K562 (cell line): ENCODE measurements around the gene APEX2. TPM values are rescaled to one million over a fixed set of nuclear protein-coding genes. Genes with fewer than 3 reads are reported as not detected.
A peak's percentile ranks its signal among the peaks of the same experiment; 100 is the strongest.

Experiments used
- CSDE1 ChIP-seq, 2 experiments: fragments of 450-650 bp; IDR thresholded peaks; 2 replicates each; pipeline ENCODE4 v1.6.1; 2016; ENCODE audit warnings: mild to moderate bottlenecking in 1 of 2
- CTBP1 ChIP-seq: fragments of 450-650 bp; IDR thresholded peaks from 2 replicates; pipeline ENCODE4 v1.6.1; 2016; ENCODE audit warnings: borderline replicate concordance
- EHMT2 ChIP-seq: fragments of 450-650 bp; IDR thresholded peaks from 2 replicates; pipeline ENCODE4 v1.6.1; 2018; ENCODE audit warnings: antibody characterized with exemption
- FOXA3 ChIP-seq, 2 experiments: fragments of 450-650 bp in 1 of 2; sonication (generic) in 1 of 2; formaldehyde crosslinking; IDR thresholded peaks in 1 of 2; conservative IDR thresholded peaks in 1 of 2; 2 replicates each; pipeline versions ENCODE4 v1.4.0 to v1.8.0; 2020 to 2022; ENCODE audit warnings: mild to moderate bottlenecking in 2 of 2, missing genetic modification reagents in 1 of 2
- FOXJ2 ChIP-seq: fragments of 200-800 bp; sonication (Bioruptor generic); IDR thresholded peaks from 2 replicates; pipeline ENCODE4 v1.6.1; 2016; ENCODE audit warnings: missing genetic modification characterization, missing compliant biosample characterization
- ILK ChIP-seq: fragments of 450-650 bp; IDR thresholded peaks from 2 replicates; pipeline ENCODE4 v1.6.1; 2016; ENCODE audit warnings: missing genetic modification characterization, low read depth, mild to moderate bottlenecking, missing compliant biosample characterization, moderate library complexity, borderline replicate concordance
- JUND ChIP-seq, 2 experiments: IDR thresholded peaks; 2 replicates in 1 of 2; 3 replicates in 1 of 2; pipeline ENCODE4 v1.6.1; 2011; ENCODE audit warnings: borderline replicate concordance in 2 of 2, low read depth in 2 of 2, low read length in 2 of 2, improper control_type of control experiment in 1 of 2, missing biosample characterization in 1 of 2, missing genetic modification characterization in 1 of 2, missing genetic modification reagents in 1 of 2
- MAZ ChIP-seq, 2 experiments: fragments of 450-650 bp in 1 of 2; sonication (generic) in 1 of 2; formaldehyde crosslinking; IDR thresholded peaks in 1 of 2; conservative IDR thresholded peaks in 1 of 2; 2 replicates each; pipeline versions ENCODE4 v1.4.0 to v1.5.0; 2020; ENCODE audit warnings: mild to moderate bottlenecking in 1 of 2, missing genetic modification reagents in 1 of 2
- MYBL2 ChIP-seq, 2 experiments: fragments of 450-650 bp in 1 of 2; sonication (generic) in 1 of 2; formaldehyde crosslinking in 1 of 2; IDR thresholded peaks; 2 replicates each; pipeline versions ENCODE4 v1.6.1 to v1.8.1; 2017 to 2022; ENCODE audit warnings: borderline replicate concordance in 1 of 2, inconsistent platforms in 1 of 2, low read depth in 1 of 2, mild to moderate bottlenecking in 1 of 2, missing genetic modification reagents in 1 of 2, moderate library complexity in 1 of 2
- NEUROD1 ChIP-seq: fragments of 150-350 bp; IDR thresholded peaks from 2 replicates; pipeline ENCODE4 v1.6.1; 2014; ENCODE audit warnings: borderline replicate concordance, low read length, low read depth; ENCODE audit not compliant: partially characterized antibody
- NRF1 ChIP-seq, 2 experiments: fragments of 450-650 bp; IDR thresholded peaks in 1 of 2; conservative IDR thresholded peaks in 1 of 2; 2 replicates each; pipeline ENCODE4 v1.6.1; 2014; ENCODE audit warnings: mild to moderate bottlenecking in 2 of 2
- PTTG1 ChIP-seq: fragments of 450-650 bp; IDR thresholded peaks from 2 replicates; pipeline ENCODE4 v1.6.1; 2016; ENCODE audit warnings: low read depth, mild to moderate bottlenecking, missing genetic modification characterization, missing compliant biosample characterization
- SMARCC2 ChIP-seq: fragments of 450-650 bp; IDR thresholded peaks from 2 replicates; pipeline ENCODE4 v1.6.1; 2017; ENCODE audit warnings: antibody characterized with exemption, moderate library complexity, mild to moderate bottlenecking, low read depth
- SP1 ChIP-seq: sonication (generic); formaldehyde crosslinking; IDR thresholded peaks from 2 replicates; pipeline ENCODE4 v1.8.1; 2022; ENCODE audit warnings: mild to moderate bottlenecking, missing genetic modification reagents
- SREBF2 ChIP-seq: sonication (generic); formaldehyde crosslinking; IDR thresholded peaks from 2 replicates; pipeline ENCODE4 v1.4.0; 2020; ENCODE audit warnings: mild to moderate bottlenecking, missing genetic modification reagents
- STAT5B ChIP-seq: fragments of 250-450 bp; sonication (Bioruptor Pico); IDR thresholded peaks from 2 replicates; pipeline ENCODE4 v1.8.0; 2021; ENCODE audit warnings: mild to moderate bottlenecking, inconsistent platforms
- TFAP4 ChIP-seq: sonication (generic); formaldehyde crosslinking; IDR thresholded peaks from 2 replicates; pipeline ENCODE4 v1.8.0; 2022; ENCODE audit warnings: missing genetic modification reagents, mild to moderate bottlenecking, moderate library complexity, borderline replicate concordance
- ZBTB11 ChIP-seq, 3 experiments: fragments of 200-800 bp in 1 of 3; fragments of 250-450 bp in 1 of 3; fragments of 450-650 bp in 1 of 3; sonication (Bioruptor Pico) in 1 of 3; sonication (Bioruptor generic) in 1 of 3; formaldehyde crosslinking in 1 of 3; IDR thresholded peaks; 2 replicates each; pipeline versions ENCODE4 v1.6.1 to v1.8.0; 2016 to 2022; ENCODE audit warnings: mild to moderate bottlenecking in 2 of 3, missing genetic modification characterization in 2 of 3, missing compliant biosample characterization in 1 of 3, moderate library complexity in 1 of 3
- ZNF280A ChIP-seq: fragments of 450-650 bp; IDR thresholded peaks from 2 replicates; pipeline ENCODE4 v1.6.1; 2018; ENCODE audit warnings: mild to moderate bottlenecking, low read depth; ENCODE audit not compliant: partially characterized antibody
- polyA plus RNA-seq, 8 experiments: library from polyadenylated mRNA; depleted of rRNA in 4 of 8; stranded (reverse) in 5 of 8; unstranded in 3 of 8; fragments of >200 nt; fragmentation: Nextera tagmentation in 2 of 8; fragmentation: Illumina TruSeq in 1 of 8; extraction: Ambion mirVana in 2 of 8; extraction: Trizol in 1 of 8; gene quantifications; 2 replicates each; pipeline versions ENCODE4 v1.2.1 to v1.2.3, GENCODE V29; 2011 to 2014; ENCODE audit warnings: inconsistent platforms in 1 of 8, missing spikeins in 1 of 8
- total RNA-seq, 7 experiments: library from RNA; depleted of rRNA in 6 of 7; stranded (reverse); fragments of >200 nt in 6 of 7; fragmentation: Illumina TruSeq in 2 of 7; extraction: Trizol in 2 of 7; gene quantifications; 2 replicates each; pipeline versions ENCODE4 v1.2.1 to v1.2.3, GENCODE V29; 2011 to 2021; ENCODE audit warnings: low replicate concordance in 1 of 7

APEX2 gene
- total and polyA plus RNA-seq, 9 of the 15 experiments (the other 6 are each of a cell fraction or from before 2014, with no cell fraction given) = 9.4 to 34.2 (median 25.9) TPM

- no peak for TF ChIP-seq ZNF280A
- TF ChIP-seq FOXJ2 (tag) = no peak
- TF ChIP-seq EHMT2 = no peak
- TF ChIP-seq SREBF2 (CRISPR knock-in tag) = no peak
- peak; percentile 91 for TF ChIP-seq TFAP4 (CRISPR knock-in tag)
- TF ChIP-seq PTTG1 (tag) = no peak
- no peak for TF ChIP-seq SMARCC2
- TF ChIP-seq MAZ (CRISPR knock-in tag; conservative IDR thresholded peaks at IDR 0.05 in 1 of 2, IDR thresholded peaks at IDR 0.05 in 1 of 2) = peak in 1 of 2 experiments; percentile 76; a peak in 2 of 4 replicates
- no peak for TF ChIP-seq FOXA3 (CRISPR knock-in tag; conservative IDR thresholded peaks at IDR 0.05 in 1 of 2, IDR thresholded peaks at IDR 0.05 in 1 of 2)
- no peak for TF ChIP-seq CSDE1 (IDR thresholded peaks at IDR 0.05)
- TF ChIP-seq ZBTB11 (CRISPR knock-in tag; IDR thresholded peaks at IDR 0.05) = peak in 1 of 3 experiments; percentile 71; a peak in 2 of 6 replicates
- peak; percentile 39; the same call in 1 of the 2 replicates for TF ChIP-seq CTBP1
- no peak for TF ChIP-seq STAT5B (CRISPR knock-in tag)
- no peak for TF ChIP-seq MYBL2 (IDR thresholded peaks at IDR 0.05; ENCODE audit: low read depth)
- TF ChIP-seq MYBL2 (CRISPR knock-in tag; IDR thresholded peaks at IDR 0.05; ENCODE audit: borderline replicate concordance) = no peak
- peak; percentile 92 to 94 for TF ChIP-seq NRF1 (conservative IDR thresholded peaks at IDR 0.05 in 1 of 2, IDR thresholded peaks at IDR 0.05 in 1 of 2)
- no peak for TF ChIP-seq NEUROD1
- peak; percentile 73 for TF ChIP-seq SP1 (CRISPR knock-in tag)
- no peak for TF ChIP-seq ILK
- TF ChIP-seq JUND (IDR thresholded peaks at IDR 0.05; ENCODE audit: borderline replicate concordance, low read depth, low read length) = 0 out of 2 replicates have a peak, but pooled peaks have one; percentile 35
- no peak for TF ChIP-seq JUND (tag; IDR thresholded peaks at IDR 0.05; ENCODE audit: borderline replicate concordance, low read depth, low read length)
Measured at GRCh38 chrX:54999717-55000598, at the start of gene APEX2 (continued).
